Dendritic cell treated with granulocyte-macrophage colony-stimulating factor and Interleukin-4, amounts not matched to agents 40 ng/mL and 50 ng/mL, for 4 days (primary cell): ENCODE measurements around the gene TLR4.

Source experiments
- H3K27ac Mint-ChIP-seq: one replicate; pipeline ENCODE4 v1.8.0; 2022; ENCODE audit warnings: mild to moderate bottlenecking, mixed read lengths
- H3K27me3 Mint-ChIP-seq: one replicate; pipeline ENCODE4 v1.8.0; 2022; ENCODE audit warnings: mild to moderate bottlenecking, mixed read lengths
- H3K36me3 Mint-ChIP-seq: one replicate; pipeline ENCODE4 v1.8.0; 2022; ENCODE audit warnings: low read depth, mixed read lengths
- H3K4me1 Mint-ChIP-seq: one replicate; pipeline ENCODE4 v1.8.0; 2022; ENCODE audit warnings: low read depth, mixed read lengths
- H3K4me3 Mint-ChIP-seq: one replicate; pipeline ENCODE4 v1.8.0; 2022; ENCODE audit warnings: mild to moderate bottlenecking, moderate library complexity, mixed read lengths
- H3K9me3 Mint-ChIP-seq: one replicate; pipeline ENCODE4 v1.8.0; 2022; ENCODE audit warnings: mixed read lengths
- intact Hi-C: fragments of 100-400 bp; cut with micrococcal nuclease; formaldehyde crosslinking; loops from one replicate; pipeline ENCODE4 v1.15.0; 2022

TLR4 gene

GRCh38 chr9:117742131-117742530 is 37.9 kb downstream of the TLR4 start:
- intact Hi-C loops: loop anchor here (5.0 kb wide), 1 partner anchor 35 kb away; no protein-coding TSS in a partner anchor

GRCh38 chr9:117744369-117744768 is 40.2 kb downstream of the TLR4 start:
- H3K36me3 Mint-ChIP-seq: peaks cover 6% of the 10 kb centered on the region
- peak overlapping the region; percentile 78 for H3K27ac Mint-ChIP-seq
- H3K27me3 Mint-ChIP-seq: peaks cover 23% of the 10 kb centered on the region
- H3K4me3 Mint-ChIP-seq: peak overlapping the region; percentile 72
- intact Hi-C loops: loop anchor here (5.0 kb wide), 1 partner anchor 37 kb away; no protein-coding TSS in a partner anchor
- H3K9me3 Mint-ChIP-seq: no peaks in the 10 kb centered on the region
- peaks cover 23% of the 10 kb centered on the region for H3K4me1 Mint-ChIP-seq

More at GRCh38 chr9:117742131-117742530, 37.9 kb downstream of the TLR4 start:
- Mint-ChIP-seq H3K27ac (no peak overlapping the region), H3K4me3 (no peak overlapping the region), H3K27me3 (peaks cover 17% of the 10 kb centered on the region), H3K36me3 (no peaks in the 10 kb centered on the region), H3K4me1 (peaks cover 28% of the 10 kb centered on the region), H3K9me3 (no peaks in the 10 kb centered on the region)

GRCh38 chr9:117744856-117745389 is 40.7 kb downstream of the TLR4 start:
- peaks cover 23% of the 10 kb centered on the region for H3K27me3 Mint-ChIP-seq
- peak overlapping the region; percentile 78 for H3K27ac Mint-ChIP-seq
- H3K36me3 Mint-ChIP-seq: peaks cover 6% of the 10 kb centered on the region
- intact Hi-C loops: loop anchor here (5.0 kb wide), 2 partner anchors 37 to 38 kb away; no protein-coding TSS in a partner anchor
- H3K4me1 Mint-ChIP-seq: peaks cover 25% of the 10 kb centered on the region
- peak overlapping the region; percentile 72 for H3K4me3 Mint-ChIP-seq
- no peaks in the 10 kb centered on the region for H3K9me3 Mint-ChIP-seq

- Mint-ChIP-seq H3K9me3 (no peaks in the 10 kb centered on the region), H3K36me3 (peaks cover 6% of the 10 kb centered on the region), H3K27me3 (peaks cover 26% of the 10 kb centered on the region), H3K4me3 (no peak overlapping the region), H3K27ac (no peak overlapping the region), H3K4me1 (peaks cover 31% of the 10 kb centered on the region)
- intact Hi-C loops: loop anchor here (5.0 kb wide), 1 partner anchor 37 kb away; no protein-coding TSS in a partner anchor
Observed at GRCh38 chr9:117745598-117745997, 41.4 kb downstream of the TLR4 start.

GRCh38 chr9:117746263-117746662 is 42.1 kb downstream of the TLR4 start:
- Mint-ChIP-seq H3K4me1 (peaks cover 32% of the 10 kb centered on the region), H3K9me3 (no peaks in the 10 kb centered on the region), H3K27ac (no peak overlapping the region), H3K27me3 (peaks cover 26% of the 10 kb centered on the region), H3K36me3 (peaks cover 6% of the 10 kb centered on the region), H3K4me3 (no peak overlapping the region)
- intact Hi-C loops: loop anchor here (5.0 kb wide), 1 partner anchor 36 kb away; no protein-coding TSS in a partner anchor

- peaks cover 32% of the 10 kb centered on the region for H3K4me1 Mint-ChIP-seq
- peaks cover 10% of the 10 kb centered on the region for H3K36me3 Mint-ChIP-seq
- H3K4me3 Mint-ChIP-seq: no peak overlapping the region
- H3K27ac Mint-ChIP-seq: no peak overlapping the region
- peaks cover 25% of the 10 kb centered on the region for H3K27me3 Mint-ChIP-seq
- no peaks in the 10 kb centered on the region for H3K9me3 Mint-ChIP-seq
- intact Hi-C loops: loop anchor here (5.0 kb wide), 1 partner anchor 35 kb away; no protein-coding TSS in a partner anchor
Observed at GRCh38 chr9:117747386-117747970, 43.3 kb downstream of the TLR4 start.

GRCh38 chr9:117750401-117750800 is 46.2 kb downstream of the TLR4 start:
- Mint-ChIP-seq H3K4me3 (no peak overlapping the region), H3K27me3 (peaks cover 18% of the 10 kb centered on the region), H3K4me1 (peaks cover 14% of the 10 kb centered on the region), H3K36me3 (peaks cover 13% of the 10 kb centered on the region), H3K9me3 (no peaks in the 10 kb centered on the region), H3K27ac (no peak overlapping the region)
- intact Hi-C loops: no loop called here

GRCh38 chr9:117752894-117753293 is 48.7 kb downstream of the TLR4 start:
- H3K27me3 Mint-ChIP-seq: peaks cover 8% of the 10 kb centered on the region
- H3K9me3 Mint-ChIP-seq: no peaks in the 10 kb centered on the region
- intact Hi-C loops: no loop called here
- peaks cover 15% of the 10 kb centered on the region for H3K4me1 Mint-ChIP-seq
- no peak overlapping the region for H3K27ac Mint-ChIP-seq
- H3K4me3 Mint-ChIP-seq: no peak overlapping the region
- peaks cover 10% of the 10 kb centered on the region for H3K36me3 Mint-ChIP-seq

GRCh38 chr9:117757561-117758190 is 53.5 kb downstream of the TLR4 start:
- peaks cover 7% of the 10 kb centered on the region for H3K36me3 Mint-ChIP-seq
- intact Hi-C loops: no loop called here
- H3K4me1 Mint-ChIP-seq: peaks cover 6% of the 10 kb centered on the region
- no peak overlapping the region for H3K27ac Mint-ChIP-seq
- H3K4me3 Mint-ChIP-seq: no peak overlapping the region
- H3K27me3 Mint-ChIP-seq: no peaks in the 10 kb centered on the region
- H3K9me3 Mint-ChIP-seq: no peaks in the 10 kb centered on the region

GRCh38 chr9:117763314-117763713 is 59.1 kb downstream of the TLR4 start:
- intact Hi-C loops: no loop called here
- no peak overlapping the region for H3K27ac Mint-ChIP-seq

GRCh38 chr9:117768750-117769395 is 64.7 kb downstream of the TLR4 start:
- peaks cover 17% of the 10 kb centered on the region for H3K4me1 Mint-ChIP-seq
- H3K27me3 Mint-ChIP-seq: peaks cover 2% of the 10 kb centered on the region
- H3K36me3 Mint-ChIP-seq: no peaks in the 10 kb centered on the region
- H3K9me3 Mint-ChIP-seq: no peaks in the 10 kb centered on the region
- H3K4me3 Mint-ChIP-seq: no peak overlapping the region
- intact Hi-C loops: no loop called here
- H3K27ac Mint-ChIP-seq: no peak overlapping the region

More at GRCh38 chr9:117763314-117763713, 59.1 kb downstream of the TLR4 start:
- Mint-ChIP-seq H3K9me3 (no peaks in the 10 kb centered on the region), H3K4me3 (no peak overlapping the region), H3K36me3 (peaks cover 5% of the 10 kb centered on the region), H3K4me1 (no peaks in the 10 kb centered on the region), H3K27me3 (no peaks in the 10 kb centered on the region)

- Mint-ChIP-seq H3K4me1 (peaks cover 34% of the 10 kb centered on the region), H3K27ac (no peak overlapping the region), H3K27me3 (peaks cover 2% of the 10 kb centered on the region), H3K4me3 (no peak overlapping the region), H3K9me3 (no peaks in the 10 kb centered on the region), H3K36me3 (no peaks in the 10 kb centered on the region)
- intact Hi-C loops: no loop called here
Observed at GRCh38 chr9:117771136-117771535, 66.9 kb downstream of the TLR4 start.

- Mint-ChIP-seq H3K4me1 (peaks cover 44% of the 10 kb centered on the region), H3K27me3 (peaks cover 2% of the 10 kb centered on the region), H3K27ac (no peak overlapping the region), H3K9me3 (no peaks in the 10 kb centered on the region), H3K4me3 (no peak overlapping the region), H3K36me3 (no peaks in the 10 kb centered on the region)
- intact Hi-C loops: no loop called here
Observed at GRCh38 chr9:117772960-117773359, 68.8 kb downstream of the TLR4 start.
